Activated T-cell treated with anti-CD3 and anti-CD28 coated beads, Interleukin-2, amount 50 U/mL, for 1 hour (primary cell): ENCODE data around the gene LRRTM3.

Experiments used
- DNase-seq: peaks from one replicate; pipeline ENCODE4 v3.0.0-alpha.2; 2020

The LRRTM3 gene

GRCh38 chr10:66925896-66926715, at the start of gene LRRTM3:
Gene LRRTM3 (plus strand): TSS chr10:66926036.
- DNase-seq: no peak

- DNase-seq: no peak
Observed at GRCh38 chr10:66877361-66877760, 48.5 kb upstream of the LRRTM3 start.

GRCh38 chr10:66880292-66880691, 45.5 kb upstream of the LRRTM3 start:
- no peak for DNase-seq

- no peak for DNase-seq
Observed at GRCh38 chr10:66880826-66881225, 45.0 kb upstream of the LRRTM3 start.

GRCh38 chr10:66881814-66882213, 44.0 kb upstream of the LRRTM3 start:
- no peak for DNase-seq

- no peak for DNase-seq
Observed at GRCh38 chr10:66882271-66882670, 43.6 kb upstream of the LRRTM3 start.

GRCh38 chr10:66886848-66887247, 39.0 kb upstream of the LRRTM3 start:
- DNase-seq: no peak

GRCh38 chr10:66888237-66888636, 37.6 kb upstream of the LRRTM3 start:
- no peak for DNase-seq

GRCh38 chr10:66892871-66893270, 33.0 kb upstream of the LRRTM3 start:
- DNase-seq: no peak

GRCh38 chr10:66910671-66911070, 15.2 kb upstream of the LRRTM3 start:
- no peak for DNase-seq

GRCh38 chr10:66916030-66916429, 9.8 kb upstream of the LRRTM3 start:
- no peak for DNase-seq

- DNase-seq: no peak
Observed at GRCh38 chr10:66917104-66917503, 8.7 kb upstream of the LRRTM3 start.

GRCh38 chr10:66919248-66919647, 6.6 kb upstream of the LRRTM3 start:
- no peak for DNase-seq

- no peak for DNase-seq
Observed at GRCh38 chr10:66924674-66925345, 1.0 kb upstream of the LRRTM3 start.

- no peak for DNase-seq
Observed at GRCh38 chr10:66925373-66925772, 463 bp upstream of the LRRTM3 start.

GRCh38 chr10:66926841-66927240, 1.0 kb downstream of the LRRTM3 start:
- DNase-seq: no peak

GRCh38 chr10:66927251-66927935, 1.6 kb downstream of the LRRTM3 start:
- no peak for DNase-seq

GRCh38 chr10:66927971-66928770, 2.3 kb downstream of the LRRTM3 start:
- no peak for DNase-seq

GRCh38 chr10:66928776-66929175, 2.9 kb downstream of the LRRTM3 start:
- DNase-seq: no peak

- DNase-seq: no peak
Observed at GRCh38 chr10:66929375-66929774, 3.5 kb downstream of the LRRTM3 start.

GRCh38 chr10:66931340-66931948, 5.6 kb downstream of the LRRTM3 start:
- DNase-seq: no peak

- DNase-seq: no peak
Observed at GRCh38 chr10:66931949-66932343, 6.1 kb downstream of the LRRTM3 start.

- DNase-seq: no peak
Observed at GRCh38 chr10:66934711-66935110, 8.9 kb downstream of the LRRTM3 start.
